ENCODE measurements around the gene METTL16. TPM values are rescaled to one million over a fixed set of nuclear protein-coding genes. Genes with fewer than 3 reads are reported as not detected.

Gene METTL16
- total RNA-seq, 1 donor from 2014 or later = 26.1 TPM

Other genes with a start within 250 kb of the METTL16 start
- gene SMG6, start 208.1 kb downstream of the METTL16 start, total RNA-seq = 36.9 TPM
- 9.8 TPM for gene SRR, start 207.9 kb downstream of the METTL16 start, total RNA-seq
- gene TSR1, start 175.4 kb downstream of the METTL16 start, total RNA-seq = 18.8 TPM
- 69.8 TPM for gene SGSM2, start 174.4 kb downstream of the METTL16 start, total RNA-seq
- 44.0 TPM for gene MNT, start 110.8 kb downstream of the METTL16 start, total RNA-seq
- gene PAFAH1B1, start 81.8 kb upstream of the METTL16 start, total RNA-seq = 110 TPM
- gene CLUH, start 199.9 kb upstream of the METTL16 start, total RNA-seq = 87.4 TPM
- 0.14 TPM for gene CCDC92B, start 237.8 kb upstream of the METTL16 start, total RNA-seq